HEK293T (cell line): ENCODE measurements around the gene SIK3.

ENCODE experiments used
- BHLHE40 ChIP-seq: fragments of 450-650 bp; IDR thresholded peaks from 2 replicates; pipeline ENCODE4 v1.6.1; 2016; ENCODE audit warnings: mild to moderate bottlenecking, moderate library complexity, borderline replicate concordance
- CTBP1 ChIP-seq: fragments of 450-650 bp; IDR thresholded peaks from 2 replicates; pipeline ENCODE4 v1.6.1; 2016; ENCODE audit warnings: borderline replicate concordance
- FOXA1 ChIP-seq: fragments of 450-650 bp; IDR thresholded peaks from 2 replicates; pipeline ENCODE4 v1.6.1; 2016; ENCODE audit warnings: mild to moderate bottlenecking
- FOXM1 ChIP-seq: fragments of 450-650 bp; IDR thresholded peaks from 2 replicates; pipeline ENCODE4 v1.6.1; 2017; ENCODE audit warnings: mild to moderate bottlenecking, borderline replicate concordance
- PKNOX1 ChIP-seq: fragments of 450-650 bp; IDR thresholded peaks from 2 replicates; pipeline ENCODE4 v1.6.1; 2016
- SP1 ChIP-seq: fragments of 450-650 bp; IDR thresholded peaks from 2 replicates; pipeline ENCODE4 v1.6.1; 2017
- SUZ12 ChIP-seq: fragments of 450-650 bp; IDR thresholded peaks from 2 replicates; pipeline ENCODE4 v1.6.1; 2016; ENCODE audit warnings: mild to moderate bottlenecking
- ZNF384 ChIP-seq: fragments of 450-650 bp; IDR thresholded peaks from 2 replicates; pipeline ENCODE4 v1.6.1; 2016

- TF ChIP-seq SP1 (no peak), FOXA1 (no peak), ZNF384 (no peak), CTBP1 (no peak), FOXM1 (no peak), BHLHE40 (no peak), PKNOX1 (no peak), SUZ12 (no peak)
Measured at GRCh38 chr11:116948391-116948790, 149.8 kb downstream of the SIK3 start.
